GM10266 (cell line): ENCODE data around the gene TRIM7.

Source experiments
- DNase-seq: peaks from one replicate; pipeline ENCODE4 v3.0.0; 2012; ENCODE audit errors: extremely low spot score
- TF ChIP-seq, protein P1 (sequence below): IDR thresholded peaks from 2 replicates; pipeline ENCODE4 v1.5.1; 2012; ENCODE audit warnings: mild to moderate bottlenecking, low read depth; ENCODE audit not compliant: control insufficient read depth, insufficient read depth; ENCODE audit errors: missing control alignments

TRIM7 gene

DNA sequence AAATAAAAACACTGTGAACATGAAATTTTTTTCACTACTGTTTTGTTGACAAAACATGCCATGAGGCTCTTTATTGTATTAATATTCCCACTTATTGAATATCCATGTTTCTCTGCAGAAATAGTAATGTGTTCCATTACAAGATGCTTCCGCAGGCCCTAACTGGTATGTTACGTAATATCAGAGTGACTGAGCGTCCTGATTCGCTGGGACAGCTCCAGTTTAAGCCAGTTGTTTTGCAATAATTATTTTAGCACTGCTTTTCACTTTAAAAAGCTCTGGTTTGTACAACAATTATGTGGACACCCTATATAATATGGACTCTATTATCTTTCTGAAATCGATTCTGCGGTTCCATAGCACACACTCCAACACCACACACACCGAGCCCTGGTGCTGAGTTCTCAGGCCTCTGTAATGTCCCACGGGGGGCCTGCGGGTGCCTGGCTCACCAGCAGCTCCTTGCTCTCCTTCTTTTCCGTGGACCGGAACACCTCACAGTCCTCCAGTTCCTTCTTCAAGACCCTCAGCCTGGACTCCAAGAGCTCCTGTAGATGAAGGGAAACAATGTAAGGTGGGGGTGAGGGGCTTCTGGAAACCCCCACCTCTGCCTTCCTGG is 1.8 kb downstream of the TRIM7 start:
- DNase-seq: no peak
- TF ChIP-seq, protein P1, sequence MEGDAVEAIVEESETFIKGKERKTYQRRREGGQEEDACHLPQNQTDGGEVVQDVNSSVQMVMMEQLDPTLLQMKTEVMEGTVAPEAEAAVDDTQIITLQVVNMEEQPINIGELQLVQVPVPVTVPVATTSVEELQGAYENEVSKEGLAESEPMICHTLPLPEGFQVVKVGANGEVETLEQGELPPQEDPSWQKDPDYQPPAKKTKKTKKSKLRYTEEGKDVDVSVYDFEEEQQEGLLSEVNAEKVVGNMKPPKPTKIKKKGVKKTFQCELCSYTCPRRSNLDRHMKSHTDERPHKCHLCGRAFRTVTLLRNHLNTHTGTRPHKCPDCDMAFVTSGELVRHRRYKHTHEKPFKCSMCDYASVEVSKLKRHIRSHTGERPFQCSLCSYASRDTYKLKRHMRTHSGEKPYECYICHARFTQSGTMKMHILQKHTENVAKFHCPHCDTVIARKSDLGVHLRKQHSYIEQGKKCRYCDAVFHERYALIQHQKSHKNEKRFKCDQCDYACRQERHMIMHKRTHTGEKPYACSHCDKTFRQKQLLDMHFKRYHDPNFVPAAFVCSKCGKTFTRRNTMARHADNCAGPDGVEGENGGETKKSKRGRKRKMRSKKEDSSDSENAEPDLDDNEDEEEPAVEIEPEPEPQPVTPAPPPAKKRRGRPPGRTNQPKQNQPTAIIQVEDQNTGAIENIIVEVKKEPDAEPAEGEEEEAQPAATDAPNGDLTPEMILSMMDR: no peak

DNA sequence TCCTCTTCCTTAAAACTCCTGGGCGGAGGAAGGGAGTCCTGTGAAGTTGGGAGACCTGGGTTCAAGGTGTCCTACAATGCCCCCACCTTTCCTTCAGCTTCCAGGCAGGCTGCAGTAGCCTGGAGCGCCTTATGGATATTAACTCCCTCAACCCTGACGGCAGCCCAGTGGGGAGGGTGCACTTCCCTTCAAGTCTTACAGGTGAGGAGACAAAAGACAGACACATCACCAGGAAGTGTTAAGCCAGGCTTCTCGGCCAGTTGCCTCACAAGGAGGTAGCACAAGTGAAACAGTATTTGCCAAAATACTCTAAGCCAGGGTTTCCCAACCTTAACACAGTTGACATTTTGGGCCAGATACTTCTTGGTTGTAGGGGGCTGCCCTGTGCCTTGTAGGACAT is 4.2 kb downstream of the TRIM7 start:
- no peak for DNase-seq
- TF ChIP-seq, protein P1: no peak

DNA sequence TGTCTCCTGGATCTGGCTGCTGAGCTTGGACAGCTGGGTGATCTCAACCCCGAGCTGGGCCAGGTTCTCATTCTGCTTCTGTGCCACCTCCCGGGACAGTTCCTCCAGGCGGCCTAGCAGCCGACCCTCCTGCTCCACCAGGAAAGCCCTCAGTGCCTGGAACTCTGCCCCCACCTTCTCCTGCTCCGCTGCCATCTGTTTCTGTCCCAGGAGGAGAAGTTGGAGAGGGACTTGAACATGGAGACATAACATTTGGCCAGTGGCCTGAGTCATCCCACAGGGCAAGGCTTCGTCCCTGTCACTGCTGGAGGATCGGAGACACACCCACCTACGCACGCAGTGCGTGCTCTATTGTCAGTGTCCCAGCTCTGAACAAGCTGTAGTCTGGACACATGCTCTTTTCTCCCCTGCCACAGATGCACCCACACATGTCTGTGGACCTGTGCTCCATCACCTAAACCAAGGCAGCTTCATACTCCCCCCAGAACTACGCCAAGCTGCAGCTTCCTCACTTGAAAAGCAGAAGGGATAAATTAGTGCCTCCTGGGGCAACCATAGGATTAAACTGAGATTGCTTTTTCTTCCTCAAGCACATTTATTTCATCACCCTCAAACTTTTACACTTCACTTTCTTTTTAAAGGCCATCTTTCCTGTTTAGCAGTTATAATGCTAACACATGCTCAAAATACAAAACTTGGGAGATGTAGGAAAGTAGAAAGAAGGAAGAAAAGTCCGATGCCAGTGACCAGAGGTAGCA is 4.9 kb downstream of the TRIM7 start:
- DNase-seq: no peak
- TF ChIP-seq, protein P1: no peak

DNA sequence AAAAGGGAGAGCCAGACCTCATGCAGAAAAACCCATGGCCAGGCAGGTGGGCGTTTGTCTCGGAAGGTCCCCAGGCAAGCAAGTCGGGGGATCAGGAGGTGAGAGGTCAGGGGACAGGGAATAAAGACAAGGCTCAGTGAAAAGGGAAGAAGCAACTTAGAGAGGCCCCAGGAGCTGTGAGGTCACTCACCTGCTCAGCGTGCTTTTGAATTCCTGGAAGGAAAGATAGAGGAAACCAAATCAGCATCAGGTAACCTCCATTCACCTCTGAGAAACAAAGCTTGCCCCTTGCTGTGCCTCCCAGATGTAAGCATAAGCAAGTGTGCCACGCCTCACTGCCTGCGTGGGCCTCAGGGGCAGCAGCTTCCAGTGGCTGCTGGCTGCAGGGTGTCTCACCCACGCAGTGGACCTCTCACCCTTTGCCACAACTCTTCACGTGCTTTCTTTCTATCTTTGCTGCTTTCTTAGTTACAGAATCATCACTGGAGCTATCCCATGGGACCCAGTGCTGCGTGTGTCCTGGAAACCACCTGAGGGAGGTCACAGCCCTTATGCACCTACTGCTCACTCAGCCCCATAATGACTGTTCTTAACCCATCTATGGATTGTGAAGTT is 6.0 kb downstream of the TRIM7 start:
- TF ChIP-seq, protein P1: no peak
- DNase-seq: peak; percentile 80

DNA sequence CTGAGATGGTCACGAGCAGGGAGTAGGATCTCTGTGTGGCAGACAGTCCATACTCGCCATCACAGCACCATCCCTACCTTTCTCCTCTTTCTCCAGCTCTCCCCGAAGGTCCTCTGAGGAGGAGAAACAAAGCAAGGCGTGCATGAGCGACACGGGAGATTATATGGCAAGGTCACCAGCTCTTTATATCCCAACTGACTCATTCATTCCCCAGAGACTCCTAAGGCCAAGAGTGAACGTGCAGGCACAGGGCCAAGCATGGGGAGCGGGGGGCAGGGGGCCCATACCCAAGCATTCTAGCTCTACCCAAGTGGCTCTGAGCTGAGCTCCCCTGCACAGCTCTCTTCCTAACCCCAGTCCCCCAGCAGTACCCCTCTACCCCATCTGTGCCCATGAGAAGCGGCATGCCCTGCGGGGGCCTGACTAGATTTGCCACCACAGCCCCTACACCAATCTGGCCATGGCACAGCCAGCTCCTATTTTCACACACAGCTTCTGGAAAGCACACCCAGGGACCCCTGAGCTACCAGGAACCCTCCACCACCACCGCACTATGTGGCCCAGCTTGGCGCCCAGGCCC is 6.8 kb downstream of the TRIM7 start:
- TF ChIP-seq, protein P1: no peak
- peak; percentile 18 for DNase-seq

GRCh38 chr5:181197326-181197951 is 7.6 kb downstream of the TRIM7 start:
- DNase-seq: no peak
- TF ChIP-seq, protein P1: no peak
